Measurements from ENCODE around the gene TGFBR3. TPM values are rescaled to one million over a fixed set of nuclear protein-coding genes. Genes with fewer than 3 reads are reported as not detected.

Gene TGFBR3
- total RNA-seq, 1 donor, result 32.2 TPM

DNA sequence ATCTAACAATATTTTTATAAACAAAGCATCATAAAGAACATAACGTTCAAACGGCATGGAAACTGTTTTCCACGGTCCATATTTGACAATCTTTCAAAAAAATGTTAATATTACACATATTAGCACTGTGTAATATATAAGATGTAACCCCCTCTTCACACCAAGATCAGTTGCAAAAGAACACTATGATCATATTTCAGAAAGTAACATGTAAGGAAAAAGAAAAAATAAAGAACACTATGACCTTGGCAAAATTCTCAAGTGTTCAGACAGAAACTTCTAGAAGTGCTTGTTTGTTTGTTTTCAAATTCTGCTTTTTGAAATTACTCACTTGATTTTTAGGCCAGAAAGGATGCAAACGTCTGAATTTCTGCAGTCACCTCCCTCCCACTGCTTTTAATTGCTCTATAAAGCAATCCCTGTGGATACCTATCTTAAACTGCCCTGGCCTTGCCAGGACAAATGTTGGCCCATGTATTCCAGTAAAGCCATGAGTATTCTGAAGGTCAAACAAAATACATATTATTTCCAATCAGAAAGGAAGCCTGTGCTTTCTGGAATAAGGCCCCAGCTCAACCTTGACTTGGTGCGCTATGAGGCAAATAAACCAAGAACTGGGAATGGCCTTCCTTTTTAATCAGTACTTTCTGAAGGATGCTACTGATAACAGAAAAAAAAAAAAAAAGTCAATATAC, 68.6 kb downstream of the TGFBR3 start:
- TF ChIP-seq, protein P1, sequence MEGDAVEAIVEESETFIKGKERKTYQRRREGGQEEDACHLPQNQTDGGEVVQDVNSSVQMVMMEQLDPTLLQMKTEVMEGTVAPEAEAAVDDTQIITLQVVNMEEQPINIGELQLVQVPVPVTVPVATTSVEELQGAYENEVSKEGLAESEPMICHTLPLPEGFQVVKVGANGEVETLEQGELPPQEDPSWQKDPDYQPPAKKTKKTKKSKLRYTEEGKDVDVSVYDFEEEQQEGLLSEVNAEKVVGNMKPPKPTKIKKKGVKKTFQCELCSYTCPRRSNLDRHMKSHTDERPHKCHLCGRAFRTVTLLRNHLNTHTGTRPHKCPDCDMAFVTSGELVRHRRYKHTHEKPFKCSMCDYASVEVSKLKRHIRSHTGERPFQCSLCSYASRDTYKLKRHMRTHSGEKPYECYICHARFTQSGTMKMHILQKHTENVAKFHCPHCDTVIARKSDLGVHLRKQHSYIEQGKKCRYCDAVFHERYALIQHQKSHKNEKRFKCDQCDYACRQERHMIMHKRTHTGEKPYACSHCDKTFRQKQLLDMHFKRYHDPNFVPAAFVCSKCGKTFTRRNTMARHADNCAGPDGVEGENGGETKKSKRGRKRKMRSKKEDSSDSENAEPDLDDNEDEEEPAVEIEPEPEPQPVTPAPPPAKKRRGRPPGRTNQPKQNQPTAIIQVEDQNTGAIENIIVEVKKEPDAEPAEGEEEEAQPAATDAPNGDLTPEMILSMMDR (IDR thresholded peaks at IDR 0.05; ENCODE audit: extremely low read depth, low read depth, low read length), result no peak
- Histone ChIP-seq H3K4me2 (ENCODE audit: insufficient read depth, low read length) (no peak overlapping the region), H4K20me1 (ENCODE audit: insufficient read depth, low read length) (peaks cover 9% of the 10 kb centered on the region), H3K9me3 (ENCODE audit: low read depth, low read length) (no peaks in the 10 kb centered on the region), H3K4me3 (ENCODE audit: insufficient read depth, low read length) (no peak overlapping the region), H3K27ac (ENCODE audit: low read depth, low read length) (no peak overlapping the region), H3K4me1 (ENCODE audit: insufficient read depth, low read length) (peaks cover 3% of the 10 kb centered on the region), H3K27me3 (ENCODE audit: insufficient read depth, low read length) (no peaks in the 10 kb centered on the region), H2AFZ (ENCODE audit: low read length) (no peak overlapping the region), H3K36me3 (ENCODE audit: insufficient read depth, low read length) (no peaks in the 10 kb centered on the region), H3K79me2 (ENCODE audit: insufficient read depth, low read length) (peaks cover 18% of the 10 kb centered on the region)
- DNase-seq (ENCODE audit: insufficient read length, low spot score, missing footprints), result no peak

DNA sequence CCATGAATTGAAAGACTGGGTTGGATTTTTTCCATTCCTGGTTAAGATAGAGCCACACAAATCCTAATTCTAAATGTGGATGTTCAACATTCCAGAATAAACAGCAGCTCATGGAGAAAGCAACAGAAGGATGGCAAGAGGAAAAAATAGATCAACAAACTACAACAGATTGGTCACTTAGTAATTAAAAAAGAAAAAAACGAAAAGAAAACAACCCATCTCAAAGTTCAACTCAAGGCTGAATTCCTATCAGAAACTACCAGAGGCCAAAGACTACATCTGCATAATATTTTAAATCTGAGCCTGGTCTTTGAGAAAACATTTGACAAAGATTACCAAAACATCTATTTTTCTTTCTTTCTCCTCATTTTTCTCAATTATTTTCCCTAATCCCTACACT, 69.9 kb downstream of the TGFBR3 start:
- H3K4me3 ChIP-seq (ENCODE audit: insufficient read depth, low read length), result no peak overlapping the region
- TF ChIP-seq, protein P1 (IDR thresholded peaks at IDR 0.05; ENCODE audit: extremely low read depth, low read depth, low read length), result no peak
- no peak overlapping the region for H3K27ac ChIP-seq (ENCODE audit: low read depth, low read length)
- DNase-seq (ENCODE audit: insufficient read length, low spot score, missing footprints), result no peak
- peaks cover 3% of the 10 kb centered on the region for H3K4me1 ChIP-seq (ENCODE audit: insufficient read depth, low read length)
- H2AFZ ChIP-seq (ENCODE audit: low read length), result no peak overlapping the region
- peaks cover 9% of the 10 kb centered on the region for H4K20me1 ChIP-seq (ENCODE audit: insufficient read depth, low read length)
- no peaks in the 10 kb centered on the region for H3K27me3 ChIP-seq (ENCODE audit: insufficient read depth, low read length)
- peaks cover 18% of the 10 kb centered on the region for H3K79me2 ChIP-seq (ENCODE audit: insufficient read depth, low read length)
- no peaks in the 10 kb centered on the region for H3K36me3 ChIP-seq (ENCODE audit: insufficient read depth, low read length)
- no peak overlapping the region for H3K4me2 ChIP-seq (ENCODE audit: insufficient read depth, low read length)
- H3K9me3 ChIP-seq (ENCODE audit: low read depth, low read length), result no peaks in the 10 kb centered on the region

DNA sequence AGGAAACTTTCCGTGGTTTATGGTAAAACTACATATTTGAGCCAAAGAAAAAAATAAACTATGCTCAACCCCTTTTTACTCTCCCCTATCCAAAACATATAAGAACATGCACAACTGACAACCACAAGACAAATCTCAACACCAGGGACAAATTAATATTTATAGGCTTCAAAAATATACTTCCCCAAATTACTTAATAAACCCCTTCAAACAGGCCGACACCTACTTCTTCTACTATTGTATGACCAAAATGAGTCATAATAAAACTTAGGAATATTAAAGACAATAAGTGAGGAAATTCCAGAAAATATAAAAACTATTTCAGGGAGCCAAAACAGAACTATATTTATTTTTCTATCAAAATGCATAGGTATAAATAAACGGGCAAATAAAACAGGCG, 71.5 kb downstream of the TGFBR3 start:
- Histone ChIP-seq H3K4me1 (ENCODE audit: insufficient read depth, low read length) (peaks cover 5% of the 10 kb centered on the region), H3K4me3 (ENCODE audit: insufficient read depth, low read length) (no peak overlapping the region), H2AFZ (ENCODE audit: low read length) (no peak overlapping the region), H3K36me3 (ENCODE audit: insufficient read depth, low read length) (no peaks in the 10 kb centered on the region), H3K27me3 (ENCODE audit: insufficient read depth, low read length) (no peaks in the 10 kb centered on the region), H3K4me2 (ENCODE audit: insufficient read depth, low read length) (no peak overlapping the region), H3K27ac (ENCODE audit: low read depth, low read length) (no peak overlapping the region), H4K20me1 (ENCODE audit: insufficient read depth, low read length) (peaks cover 6% of the 10 kb centered on the region), H3K79me2 (ENCODE audit: insufficient read depth, low read length) (peaks cover 18% of the 10 kb centered on the region), H3K9me3 (ENCODE audit: low read depth, low read length) (no peaks in the 10 kb centered on the region)
- DNase-seq (ENCODE audit: insufficient read length, low spot score, missing footprints), result no peak
- TF ChIP-seq, protein P1 (IDR thresholded peaks at IDR 0.05; ENCODE audit: extremely low read depth, low read depth, low read length), result no peak

DNA sequence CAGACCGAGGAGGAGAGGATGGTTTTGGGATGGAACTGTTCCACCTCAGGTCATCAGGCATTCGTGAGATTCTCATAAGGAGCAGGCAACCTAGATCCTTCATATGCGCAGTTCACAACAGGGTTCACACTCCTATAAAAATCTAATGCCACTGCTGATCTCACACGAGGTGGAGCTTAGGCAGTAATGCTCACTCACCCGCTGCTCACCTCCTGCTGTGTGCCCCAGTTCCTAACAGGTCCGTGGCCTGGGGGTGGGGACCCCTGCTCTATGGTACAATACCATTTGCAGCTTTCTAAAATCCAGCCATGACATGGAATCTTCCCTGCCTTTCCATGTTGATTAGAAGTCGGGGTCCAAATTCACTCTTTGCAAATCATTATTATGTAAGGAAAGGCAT, 72.1 kb downstream of the TGFBR3 start:
- H3K79me2 ChIP-seq (ENCODE audit: insufficient read depth, low read length), result peaks cover 18% of the 10 kb centered on the region
- H3K27me3 ChIP-seq (ENCODE audit: insufficient read depth, low read length), result no peaks in the 10 kb centered on the region
- no peak overlapping the region for H3K4me2 ChIP-seq (ENCODE audit: insufficient read depth, low read length)
- peaks cover 10% of the 10 kb centered on the region for H3K4me1 ChIP-seq (ENCODE audit: insufficient read depth, low read length)
- H4K20me1 ChIP-seq (ENCODE audit: insufficient read depth, low read length), result peaks cover 6% of the 10 kb centered on the region
- H3K9me3 ChIP-seq (ENCODE audit: low read depth, low read length), result no peaks in the 10 kb centered on the region
- H3K36me3 ChIP-seq (ENCODE audit: insufficient read depth, low read length), result no peaks in the 10 kb centered on the region
- H3K27ac ChIP-seq (ENCODE audit: low read depth, low read length), result no peak overlapping the region
- TF ChIP-seq, protein P1 (IDR thresholded peaks at IDR 0.05; ENCODE audit: extremely low read depth, low read depth, low read length), result no peak
- no peak overlapping the region for H2AFZ ChIP-seq (ENCODE audit: low read length)
- DNase-seq (ENCODE audit: insufficient read length, low spot score, missing footprints), result no peak
- H3K4me3 ChIP-seq (ENCODE audit: insufficient read depth, low read length), result no peak overlapping the region
